Measurements from ENCODE around the gene IQCE.

IQCE gene

GRCh38 chr7:2601907-2602306, 43.1 kb downstream of the IQCE start:
- TF ChIP-seq ARNTL (CRISPR knock-in tag; IDR thresholded peaks at IDR 0.05; ENCODE audit: borderline replicate concordance, low read depth) (no peak), CREB5 (CRISPR knock-in tag; IDR thresholded peaks at IDR 0.05; ENCODE audit: low read depth) (no peak), ZNF565 (CRISPR knock-in tag; conservative IDR thresholded peaks at IDR 0.05; ENCODE audit: low read depth) (no peak), ZNF70 (CRISPR knock-in tag; IDR thresholded peaks at IDR 0.05) (no peak), POU6F1 (CRISPR knock-in tag; IDR thresholded peaks at IDR 0.05; ENCODE audit: borderline replicate concordance, low read depth) (no peak), RARB (CRISPR knock-in tag; IDR thresholded peaks at IDR 0.05) (no peak), ZC3H10 (CRISPR knock-in tag; IDR thresholded peaks at IDR 0.05) (no peak), CSRNP3 (CRISPR knock-in tag; IDR thresholded peaks at IDR 0.05) (no peak), ZFP3 (CRISPR knock-in tag; IDR thresholded peaks at IDR 0.05) (no peak), CSDC2 (CRISPR knock-in tag; IDR thresholded peaks at IDR 0.05) (no peak), SNAI2 (CRISPR knock-in tag; IDR thresholded peaks at IDR 0.05) (no peak), PPARA (CRISPR knock-in tag; IDR thresholded peaks at IDR 0.05; ENCODE audit: borderline replicate concordance) (no peak), ESRRG (CRISPR knock-in tag; IDR thresholded peaks at IDR 0.05) (no peak)
- TF ChIP-seq, protein P1, sequence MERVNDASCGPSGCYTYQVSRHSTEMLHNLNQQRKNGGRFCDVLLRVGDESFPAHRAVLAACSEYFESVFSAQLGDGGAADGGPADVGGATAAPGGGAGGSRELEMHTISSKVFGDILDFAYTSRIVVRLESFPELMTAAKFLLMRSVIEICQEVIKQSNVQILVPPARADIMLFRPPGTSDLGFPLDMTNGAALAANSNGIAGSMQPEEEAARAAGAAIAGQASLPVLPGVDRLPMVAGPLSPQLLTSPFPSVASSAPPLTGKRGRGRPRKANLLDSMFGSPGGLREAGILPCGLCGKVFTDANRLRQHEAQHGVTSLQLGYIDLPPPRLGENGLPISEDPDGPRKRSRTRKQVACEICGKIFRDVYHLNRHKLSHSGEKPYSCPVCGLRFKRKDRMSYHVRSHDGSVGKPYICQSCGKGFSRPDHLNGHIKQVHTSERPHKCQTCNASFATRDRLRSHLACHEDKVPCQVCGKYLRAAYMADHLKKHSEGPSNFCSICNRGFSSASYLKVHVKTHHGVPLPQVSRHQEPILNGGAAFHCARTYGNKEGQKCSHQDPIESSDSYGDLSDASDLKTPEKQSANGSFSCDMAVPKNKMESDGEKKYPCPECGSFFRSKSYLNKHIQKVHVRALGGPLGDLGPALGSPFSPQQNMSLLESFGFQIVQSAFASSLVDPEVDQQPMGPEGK (CRISPR knock-in tag; IDR thresholded peaks at IDR 0.05; ENCODE audit: borderline replicate concordance): no peak
- ATAC-seq: no peak

DNA sequence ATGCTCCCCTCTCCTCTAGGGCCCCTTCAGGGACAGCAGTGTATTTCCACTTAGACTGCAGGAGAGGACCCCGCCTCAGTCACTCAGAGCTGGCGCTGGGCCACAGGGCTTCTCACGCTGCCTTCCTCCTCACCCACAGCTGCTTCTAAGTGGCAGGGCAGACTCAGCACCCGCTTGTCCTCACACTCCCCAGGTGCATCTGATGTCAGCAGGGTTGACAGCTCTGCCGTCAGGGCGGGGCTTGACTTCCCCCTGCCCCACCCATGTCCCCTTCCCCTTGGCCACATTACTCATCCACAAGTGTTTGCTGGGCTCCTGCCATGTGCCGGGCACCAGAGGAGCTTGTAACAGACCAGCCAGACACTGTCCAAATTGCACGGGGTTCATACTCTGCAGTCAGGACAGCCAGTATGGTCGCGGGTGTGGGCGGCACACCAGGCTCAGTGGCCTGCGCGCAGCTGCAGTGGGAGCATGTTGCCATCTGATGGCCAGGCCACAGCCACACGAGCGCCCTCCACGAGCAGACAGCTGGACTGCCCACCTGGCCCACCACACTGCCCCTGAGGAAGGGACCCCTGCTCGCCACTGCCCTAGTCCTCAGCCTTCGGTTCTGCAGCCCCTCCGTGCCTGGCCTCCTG, 43.7 kb downstream of the IQCE start:
- TF ChIP-seq TSHZ2 (CRISPR knock-in tag; IDR thresholded peaks at IDR 0.05): no peak
- no peak for TF ChIP-seq ARNTL (CRISPR knock-in tag; IDR thresholded peaks at IDR 0.05; ENCODE audit: borderline replicate concordance, low read depth)
- no peak for TF ChIP-seq ZC3H10 (CRISPR knock-in tag; IDR thresholded peaks at IDR 0.05)
- TF ChIP-seq GLIS3 (CRISPR knock-in tag; IDR thresholded peaks at IDR 0.05): no peak
- no peak for TF ChIP-seq ZNF70 (CRISPR knock-in tag; IDR thresholded peaks at IDR 0.05)
- no peak for TF ChIP-seq OSR1 (CRISPR knock-in tag; IDR thresholded peaks at IDR 0.05)
- TF ChIP-seq ISL1 (CRISPR knock-in tag; IDR thresholded peaks at IDR 0.05): no peak
- TF ChIP-seq ZNF8 (CRISPR knock-in tag; IDR thresholded peaks at IDR 0.05): no peak
- TF ChIP-seq SNAI2 (CRISPR knock-in tag; IDR thresholded peaks at IDR 0.05): no peak
- no peak for TF ChIP-seq ESRRG (CRISPR knock-in tag; IDR thresholded peaks at IDR 0.05)
- no peak for TF ChIP-seq CREB5 (CRISPR knock-in tag; IDR thresholded peaks at IDR 0.05; ENCODE audit: low read depth)
- no peak for TF ChIP-seq ZFP30 (CRISPR knock-in tag; IDR thresholded peaks at IDR 0.05)
- no peak for TF ChIP-seq TOX (CRISPR knock-in tag; IDR thresholded peaks at IDR 0.05; ENCODE audit: borderline replicate concordance)
- no peak for TF ChIP-seq TCF4 (CRISPR knock-in tag; IDR thresholded peaks at IDR 0.05; ENCODE audit: borderline replicate concordance)
- ATAC-seq: no peak
